ENCODE data around the gene CHN1.

CHN1 gene

DNA sequence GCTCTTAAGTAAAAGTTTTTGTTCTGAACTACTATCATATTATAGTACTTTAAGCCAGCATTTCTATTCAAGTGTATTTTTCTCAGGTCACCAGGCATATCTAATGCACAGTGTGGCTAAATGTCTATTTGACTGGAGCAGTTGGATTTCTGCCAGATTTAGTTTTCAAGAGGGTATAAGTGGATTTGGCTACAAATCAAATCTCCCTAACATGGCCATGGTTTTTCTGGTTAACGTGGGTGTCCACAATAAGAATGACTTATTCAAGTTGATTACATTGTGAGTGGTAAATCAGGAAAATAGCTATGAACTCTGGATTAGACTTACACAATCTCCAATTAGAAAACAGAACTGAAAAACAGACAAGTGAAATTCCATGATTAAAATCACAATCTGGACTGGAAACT is 5.7 kb upstream of the CHN1 start:
- no peak for FAIRE-seq
- DNase-seq (ENCODE audit: low spot score): no peak

DNA sequence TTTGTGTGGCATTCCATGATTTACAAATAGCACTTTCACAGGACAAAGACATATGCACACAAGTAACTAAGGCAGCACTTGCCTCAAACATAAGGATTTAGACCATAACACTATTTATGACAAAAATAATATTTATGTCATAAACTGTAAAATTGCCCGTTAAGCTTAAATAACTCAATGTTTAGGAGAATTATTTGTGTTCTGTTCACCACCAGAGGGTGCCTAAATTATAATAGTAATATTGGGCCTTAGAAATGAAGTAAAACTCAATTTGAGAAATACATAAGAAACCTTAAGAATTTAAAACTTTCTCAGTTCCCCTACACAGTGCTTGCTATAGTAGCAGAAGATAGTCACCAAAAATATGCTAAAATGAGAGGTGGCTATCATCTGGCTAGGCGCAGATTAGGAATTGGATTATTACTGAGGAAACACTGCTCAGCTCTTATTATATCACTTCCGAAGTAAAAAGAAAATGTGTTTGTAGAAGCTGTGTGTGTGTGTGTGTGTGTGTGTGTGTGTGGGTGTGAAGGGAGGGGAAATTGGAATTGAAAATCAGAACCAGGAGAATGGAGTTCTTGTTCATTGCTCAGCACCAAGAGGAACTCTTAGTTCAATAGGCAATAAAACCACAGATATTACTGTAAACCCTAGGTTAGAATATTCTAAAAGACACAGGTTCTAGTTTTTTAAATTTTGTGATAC is 4.9 kb upstream of the CHN1 start:
- DNase-seq (ENCODE audit: low spot score): no peak
- no peak for FAIRE-seq

DNA sequence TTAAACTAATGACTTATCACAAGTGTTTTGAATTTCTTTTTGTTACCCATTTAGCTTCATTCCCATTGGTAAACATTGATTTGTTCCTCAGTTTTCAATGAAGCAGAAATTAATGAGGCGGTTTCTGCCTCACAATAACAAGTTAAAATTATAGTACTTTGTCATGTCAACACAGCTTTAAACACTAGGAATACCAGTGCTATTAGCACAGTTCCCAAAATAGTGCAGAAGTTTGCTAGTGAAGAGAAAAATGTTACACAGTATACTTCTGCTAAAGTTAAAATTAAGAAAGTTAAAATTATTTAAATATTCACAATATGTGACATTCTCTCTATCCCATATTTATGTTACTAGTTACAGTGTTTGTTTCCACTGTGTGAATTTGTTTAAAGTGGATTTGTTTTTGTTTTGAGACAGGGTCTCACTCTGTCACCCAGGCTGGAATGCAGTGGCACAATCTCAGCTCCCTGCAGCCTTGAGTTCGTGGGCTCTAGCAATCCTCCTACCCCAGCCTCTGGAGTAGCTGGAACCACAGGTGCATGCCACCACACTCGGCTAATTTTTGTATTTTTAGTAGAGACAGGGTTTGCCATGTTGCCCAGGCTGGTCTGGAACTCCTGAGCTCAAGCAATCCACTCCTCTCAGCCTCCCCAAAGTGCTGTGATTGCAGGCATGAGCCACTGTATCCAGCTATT is 3.8 kb upstream of the CHN1 start:
- DNase-seq (ENCODE audit: low spot score) (no peak), FAIRE-seq (no peak)

DNA sequence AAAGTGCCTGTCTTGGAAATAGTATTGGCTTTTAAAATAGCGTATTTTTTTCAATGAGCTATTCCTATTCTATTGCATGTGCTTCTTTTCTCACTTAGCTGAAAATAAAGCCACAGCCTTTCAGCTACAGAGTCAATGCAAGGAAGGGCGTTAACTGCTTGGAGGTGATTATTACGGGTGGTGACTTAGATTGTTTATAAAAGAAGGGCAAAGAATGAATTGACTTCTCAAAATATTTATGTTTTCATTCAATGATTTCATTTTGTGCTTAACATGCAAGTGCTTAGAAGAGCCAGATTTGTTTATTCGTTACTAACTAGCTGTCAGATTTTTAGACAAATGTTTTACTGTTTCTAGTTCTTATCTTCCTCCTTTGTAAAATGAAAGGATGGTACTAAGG is 2.8 kb upstream of the CHN1 start:
- no peak for DNase-seq (ENCODE audit: low spot score)
- no peak for FAIRE-seq

DNA sequence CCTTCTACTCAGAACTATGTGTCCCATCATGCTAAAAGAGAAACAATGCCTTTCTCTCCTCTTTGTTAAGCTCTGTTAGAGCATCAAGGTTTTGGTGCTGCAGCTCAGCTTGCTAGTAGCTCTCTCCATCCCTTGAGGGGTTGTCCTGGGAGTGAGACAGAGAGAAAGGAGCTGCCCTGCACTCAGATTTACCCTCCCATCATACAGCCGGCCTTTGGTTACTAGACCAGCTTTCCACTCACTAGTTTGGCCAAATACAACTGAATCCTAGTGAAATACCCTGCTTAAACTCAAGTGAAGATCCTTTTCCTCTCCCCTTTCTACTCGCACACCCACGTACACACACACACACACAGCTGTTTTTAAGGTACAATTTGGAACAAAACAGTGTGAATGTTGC is 2.3 kb upstream of the CHN1 start:
- FAIRE-seq (no peak), DNase-seq (ENCODE audit: low spot score) (no peak)

DNA sequence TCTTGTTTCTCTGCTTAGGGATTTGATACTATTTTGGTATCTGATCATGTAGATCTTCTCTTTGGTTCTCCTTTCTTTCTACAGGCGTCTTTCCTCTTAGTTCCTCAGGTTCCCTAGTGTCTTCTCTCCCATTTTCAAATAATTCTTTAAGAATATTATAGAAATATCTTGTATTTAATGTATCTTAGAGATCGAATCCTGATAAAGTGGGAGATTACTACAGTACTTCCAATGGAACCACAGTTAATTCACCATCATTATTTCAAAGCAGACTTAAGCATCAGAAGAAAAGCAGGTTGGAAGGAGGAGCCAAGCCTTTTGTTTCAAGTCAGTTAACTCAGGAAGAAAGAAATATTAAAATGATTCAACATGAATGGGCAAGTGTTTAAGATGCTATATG is 1.1 kb upstream of the CHN1 start:
- FAIRE-seq (no peak), DNase-seq (ENCODE audit: low spot score) (no peak)

DNA sequence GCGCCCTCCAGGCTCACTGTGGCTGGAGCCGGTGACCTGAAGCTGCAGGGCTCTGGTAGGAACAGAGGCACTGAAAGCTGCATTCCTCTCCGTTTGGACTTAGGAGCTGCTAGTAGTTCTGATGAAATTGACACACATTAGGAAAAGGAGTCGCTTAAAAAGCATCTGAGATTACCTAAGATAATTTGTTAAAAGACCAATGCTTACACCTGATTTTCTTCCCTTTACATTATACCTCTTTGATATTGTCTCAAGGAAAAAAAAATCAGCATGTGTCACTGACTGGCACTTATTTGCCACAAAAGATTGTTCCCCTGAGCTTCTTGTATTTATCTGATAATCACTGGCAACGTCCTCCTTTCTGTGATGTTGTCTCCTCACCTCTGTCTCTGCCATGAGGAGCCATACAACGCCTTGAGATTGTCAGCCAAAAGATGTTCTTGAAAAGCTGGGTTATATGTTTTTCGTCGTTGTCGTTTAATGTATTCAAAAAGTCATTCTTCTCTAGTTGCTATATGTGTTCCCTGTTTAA is 618 bp upstream of the CHN1 start:
- FAIRE-seq: no peak
- DNase-seq (ENCODE audit: low spot score): no peak

DNA sequence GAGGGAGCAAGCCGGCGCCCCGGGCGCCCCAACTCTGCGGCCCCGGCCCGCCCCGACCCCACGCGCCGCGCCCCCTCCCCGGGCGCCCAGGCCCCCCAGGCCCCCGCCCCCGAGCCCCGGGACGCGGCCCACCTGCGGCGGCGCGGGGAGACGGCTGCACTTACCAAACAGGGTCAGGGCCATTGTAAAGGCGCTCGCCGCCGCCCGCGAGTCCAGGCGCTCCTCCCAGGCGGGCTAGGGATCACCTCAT is 526 bp downstream of the CHN1 start:
- DNase-seq (ENCODE audit: low spot score) (no peak), FAIRE-seq (no peak)

DNA sequence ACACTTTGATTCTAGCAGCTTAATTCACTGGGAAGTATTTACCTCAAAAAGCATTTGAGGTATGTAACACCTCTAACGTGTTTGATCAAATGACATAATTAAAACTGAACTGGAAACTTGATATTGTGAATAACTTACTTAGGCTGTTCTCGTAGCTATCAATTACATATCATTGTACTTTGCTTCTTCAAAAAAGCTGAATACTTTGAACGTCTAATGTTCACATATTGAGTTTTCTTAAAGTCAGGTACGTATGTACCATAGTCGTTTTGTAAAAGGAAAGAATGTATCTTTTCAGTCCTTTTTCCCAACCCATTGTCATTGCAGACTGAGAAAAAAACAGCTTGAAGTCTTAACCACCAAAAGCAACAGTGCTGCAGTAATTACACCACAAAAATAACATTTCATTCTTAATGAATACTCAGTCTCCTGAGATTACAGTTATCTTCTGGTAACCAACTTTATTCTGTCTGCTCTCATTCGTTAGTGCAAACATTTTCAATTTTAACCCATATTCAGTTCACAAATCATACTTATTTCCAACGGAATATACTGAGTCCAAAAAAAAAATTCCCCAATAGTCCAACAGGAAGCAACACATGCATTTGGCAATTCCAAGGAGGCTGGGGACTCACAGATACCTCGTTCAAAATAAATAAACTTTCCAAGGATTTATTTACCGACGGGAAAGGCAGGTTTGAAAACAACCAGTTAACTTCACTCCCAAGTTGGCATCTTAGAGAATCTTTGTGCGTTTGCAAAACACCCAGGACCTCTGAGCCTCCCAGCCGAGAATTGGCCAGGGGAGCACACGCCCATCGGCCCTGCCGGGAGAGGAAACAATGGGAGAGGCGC is 1.1 kb downstream of the CHN1 start:
- no peak for FAIRE-seq
- DNase-seq (ENCODE audit: low spot score): no peak

DNA sequence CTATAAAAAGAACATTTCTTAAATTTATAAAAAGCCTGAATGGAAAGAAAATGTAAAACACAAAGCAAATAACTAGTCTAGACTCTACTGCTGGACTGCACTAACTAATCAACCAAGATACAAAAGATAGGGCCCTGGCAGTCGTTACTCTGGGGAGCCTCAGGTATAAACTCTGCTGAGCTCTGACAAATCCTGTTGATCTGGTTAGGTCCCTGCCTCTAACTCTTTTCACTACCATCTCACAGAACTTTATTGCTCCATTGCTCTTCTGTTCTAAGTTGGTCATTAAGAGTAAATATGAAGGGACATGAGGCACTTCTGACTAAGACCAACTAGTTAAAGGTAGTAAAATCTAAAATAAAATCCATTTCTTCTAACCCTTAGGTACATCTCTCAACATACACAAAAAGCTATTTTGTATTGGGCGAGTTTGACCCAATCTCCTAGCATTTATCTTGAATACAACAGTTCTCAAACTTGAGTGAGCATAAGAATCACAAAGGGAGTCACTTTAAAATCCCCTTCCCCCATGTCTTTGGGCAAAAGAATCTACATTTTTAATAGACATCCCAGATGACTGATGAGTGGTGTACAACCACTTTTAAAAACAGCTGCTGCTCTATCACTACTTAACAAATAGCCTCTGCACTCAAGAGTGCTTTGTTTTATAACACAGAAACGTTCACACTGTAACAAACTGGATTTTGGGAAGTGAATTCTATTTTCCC is 2.5 kb downstream of the CHN1 start:
- no peak for FAIRE-seq

DNA sequence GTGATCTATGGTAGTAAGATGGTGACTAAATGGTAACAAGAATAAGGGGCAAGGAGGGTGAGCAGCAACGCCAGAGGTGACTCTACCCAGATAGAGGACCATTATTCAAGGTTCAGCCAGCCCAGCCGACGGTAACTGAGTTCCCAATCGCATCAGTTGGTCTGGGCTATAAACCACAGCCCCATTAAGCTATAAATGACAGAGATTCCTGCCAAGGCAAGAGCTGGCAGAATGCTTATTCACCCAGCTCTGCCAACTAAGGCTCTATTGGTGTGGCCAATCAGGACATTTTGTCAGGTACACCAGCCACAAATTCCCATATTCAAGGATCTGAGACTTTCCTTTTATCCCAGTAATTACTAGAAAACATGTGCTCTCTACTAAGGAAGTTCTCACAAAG is 3.6 kb downstream of the CHN1 start:
- FAIRE-seq (no peak), DNase-seq (ENCODE audit: low spot score) (no peak)

More for the DNA sequence above, 2.5 kb downstream of the CHN1 start:
- DNase-seq (ENCODE audit: low spot score): no peak

DNA sequence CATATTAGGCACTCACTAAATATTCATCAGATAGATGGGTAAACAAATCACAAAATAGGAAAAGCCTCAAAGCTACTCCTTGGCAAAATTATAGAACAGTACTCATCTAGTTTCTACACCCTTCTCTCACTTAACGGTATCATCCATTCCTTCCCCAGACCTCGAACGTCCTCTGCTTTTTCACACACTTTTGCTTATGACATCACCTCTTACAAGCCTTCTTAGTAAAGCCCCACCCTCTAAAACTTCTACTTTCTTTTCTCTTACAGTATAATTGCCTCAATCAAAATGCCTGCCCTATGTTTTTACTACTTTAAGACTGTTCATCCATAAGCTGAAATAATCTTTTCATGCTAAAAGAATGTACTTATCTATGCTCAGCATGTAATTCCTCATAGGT is 8.1 kb downstream of the CHN1 start:
- DNase-seq (ENCODE audit: low spot score): no peak
- FAIRE-seq: no peak

DNA sequence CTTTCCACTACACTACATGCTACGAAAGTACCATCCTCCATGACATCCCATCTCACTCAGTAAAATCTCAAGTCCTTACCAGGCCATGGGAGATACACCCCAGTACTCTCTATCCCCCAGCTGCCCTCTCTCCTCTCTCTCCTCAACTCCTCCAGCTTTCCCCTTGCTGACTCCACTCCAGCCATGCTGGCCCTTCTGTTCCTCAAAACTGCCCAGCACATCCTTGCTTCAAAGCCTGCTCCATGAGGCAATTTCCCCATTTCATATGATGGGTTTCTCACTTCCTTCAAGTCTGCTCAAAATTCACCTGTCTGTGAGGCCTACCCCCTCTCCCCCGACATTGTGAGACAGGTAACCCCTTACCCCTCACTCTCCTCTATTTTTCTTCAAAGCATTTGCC is 8.6 kb downstream of the CHN1 start:
- FAIRE-seq: no peak
- DNase-seq (ENCODE audit: low spot score): no peak

DNA sequence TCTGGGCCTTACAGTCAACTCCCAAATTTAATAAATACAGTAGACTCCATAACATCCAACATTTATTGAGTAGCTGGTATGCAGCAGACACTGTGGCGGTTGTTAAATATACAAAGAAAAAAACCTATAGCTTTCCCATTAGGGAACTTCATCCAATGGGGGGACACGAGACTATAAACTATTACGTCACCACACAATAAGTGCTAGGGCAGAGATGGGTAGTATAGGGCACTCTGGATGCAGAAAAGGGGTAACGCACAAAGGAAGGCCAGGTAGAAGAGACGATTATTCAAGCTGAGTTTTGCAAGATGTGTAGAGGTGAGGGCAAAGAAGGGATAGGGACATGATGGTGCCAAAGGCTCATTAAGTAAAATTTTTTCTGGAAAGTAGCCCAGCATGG is 10.8 kb downstream of the CHN1 start:
- no peak for DNase-seq (ENCODE audit: low spot score)
- FAIRE-seq: no peak

DNA sequence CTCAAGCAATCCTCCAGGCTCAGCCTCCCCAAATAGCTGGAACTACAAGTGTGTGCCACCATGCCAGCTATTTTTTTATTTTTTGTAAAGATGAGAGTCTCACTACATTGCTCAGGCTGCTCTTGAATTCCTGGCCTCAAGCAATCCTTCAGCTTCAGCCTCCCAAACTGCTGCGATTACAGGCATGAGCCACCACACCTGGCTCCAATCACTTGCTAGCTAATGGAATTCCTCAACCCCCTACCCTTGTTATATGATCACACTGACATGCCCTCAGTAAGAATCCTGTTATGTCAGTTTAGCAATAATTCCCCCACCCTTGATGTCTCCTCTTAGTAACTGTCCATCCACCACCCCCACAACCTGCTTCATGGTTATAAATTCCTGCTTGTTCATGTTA is 12.3 kb downstream of the CHN1 start:
- FAIRE-seq (no peak), DNase-seq (ENCODE audit: low spot score) (no peak)

DNA sequence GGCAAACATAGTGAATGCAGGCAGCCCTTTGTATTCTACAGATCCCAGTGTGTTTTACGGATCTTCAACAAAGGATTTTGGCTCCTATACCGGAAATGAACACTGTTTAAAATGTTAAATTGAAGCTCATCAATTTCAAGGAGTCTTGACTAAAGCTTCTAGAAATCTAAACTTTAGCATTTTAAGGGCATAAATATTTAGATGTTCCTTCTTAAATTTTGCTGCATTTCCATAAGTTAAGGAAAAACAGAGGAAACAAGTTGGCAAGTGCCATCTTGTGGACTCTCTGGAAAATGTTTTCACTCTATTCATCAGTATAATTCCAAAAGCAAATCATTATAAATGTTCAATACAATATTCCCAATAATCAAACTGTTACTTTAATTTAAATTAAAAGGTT is 19.6 kb downstream of the CHN1 start:
- no peak for DNase-seq (ENCODE audit: low spot score)
- no peak for FAIRE-seq

DNA sequence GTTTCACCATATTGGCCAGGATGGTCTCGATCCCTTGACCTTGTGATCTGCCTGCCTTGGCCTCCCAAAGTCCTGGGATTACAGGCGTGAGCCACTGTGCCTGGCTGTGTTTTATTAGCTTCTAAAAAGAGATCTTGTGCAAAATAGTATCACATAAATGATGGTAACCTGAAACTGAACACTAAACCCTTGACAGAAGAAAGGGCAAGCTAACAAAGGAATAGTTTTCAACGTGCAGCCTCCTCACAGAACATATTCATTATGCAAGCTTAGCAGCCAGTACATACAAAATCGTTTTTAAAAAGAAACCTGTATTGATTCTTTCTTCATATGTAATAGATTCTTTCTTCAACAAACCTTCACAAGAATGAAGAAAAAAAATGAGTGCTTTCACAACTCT is 20.6 kb downstream of the CHN1 start:
- FAIRE-seq (no peak), DNase-seq (ENCODE audit: low spot score) (no peak)

DNA sequence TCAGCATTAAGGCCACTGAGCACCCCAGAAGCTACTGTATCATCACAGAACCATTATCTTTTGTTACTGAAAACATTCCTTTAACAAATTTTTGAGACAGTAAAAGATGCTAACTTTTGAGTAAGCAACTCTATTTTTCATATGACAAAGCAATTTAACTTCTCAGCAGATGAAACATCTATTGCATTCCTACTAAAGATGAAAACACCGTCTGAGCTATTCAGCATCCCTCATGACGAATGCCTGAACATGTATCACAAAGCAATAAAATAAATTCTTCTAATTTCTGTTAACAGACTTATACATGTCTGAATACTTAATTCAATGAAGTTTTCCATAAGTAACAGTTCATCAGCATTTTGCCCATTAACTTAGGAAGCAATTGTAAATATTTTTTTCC is 23.9 kb downstream of the CHN1 start:
- FAIRE-seq: no peak
- no peak for DNase-seq (ENCODE audit: low spot score)

DNA sequence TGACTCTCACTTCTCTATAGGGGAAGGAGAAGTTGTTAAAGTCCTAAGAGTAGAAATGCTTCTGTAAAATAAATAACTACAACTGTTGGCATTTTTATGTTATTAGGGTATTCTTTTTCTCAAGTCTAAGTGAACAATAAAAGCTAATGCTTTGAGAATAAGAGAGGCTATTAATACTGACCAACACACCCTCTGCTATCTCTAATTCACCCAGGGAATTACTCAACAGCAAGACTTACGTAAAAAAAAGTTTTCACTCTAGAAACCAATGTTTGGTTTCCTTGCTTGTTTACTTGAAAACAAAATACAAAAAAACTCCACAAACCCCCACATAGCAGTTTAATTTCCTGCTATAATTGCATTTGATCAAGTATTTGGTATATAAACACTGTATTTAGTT is 25.2 kb downstream of the CHN1 start:
- DNase-seq (ENCODE audit: low spot score) (no peak), FAIRE-seq (no peak)

DNA sequence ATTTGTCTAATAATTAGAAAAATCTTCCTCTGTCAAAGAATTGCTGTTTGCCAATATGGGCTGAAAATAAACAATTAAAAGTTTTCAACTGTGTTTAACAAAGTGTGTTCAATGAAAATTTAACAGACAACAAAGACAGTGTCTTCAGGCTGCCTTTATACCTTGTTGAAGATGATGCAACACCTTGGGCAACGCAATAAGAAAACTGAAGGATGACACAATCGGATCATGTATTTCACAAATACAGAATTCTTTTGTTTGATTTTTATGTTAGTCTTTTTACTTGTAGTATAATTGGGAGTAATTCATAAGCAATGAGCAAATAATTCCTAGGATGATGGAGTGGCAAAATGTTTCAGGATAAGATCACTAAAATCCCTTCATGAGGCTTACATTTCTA is 27.8 kb downstream of the CHN1 start:
- no peak for DNase-seq (ENCODE audit: low spot score)
- FAIRE-seq: no peak

DNA sequence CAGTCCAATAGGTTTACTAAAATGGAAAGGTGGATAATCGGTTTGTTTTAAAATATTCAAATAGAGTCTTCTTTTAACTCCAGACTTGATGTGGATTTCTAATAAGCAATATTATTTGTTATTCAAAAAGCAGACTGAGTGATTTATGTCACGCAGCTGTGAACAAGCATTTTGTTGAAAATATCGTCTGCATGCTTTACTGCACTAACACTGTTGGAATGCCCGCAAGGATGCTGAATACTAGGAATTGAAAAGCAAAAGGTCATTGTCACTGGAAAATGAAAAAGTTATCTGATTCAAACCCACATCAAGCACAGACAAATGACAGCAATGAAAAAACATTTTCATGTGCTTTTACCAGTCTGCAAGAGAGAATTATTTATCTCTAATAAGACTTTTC is 31.1 kb downstream of the CHN1 start:
- no peak for FAIRE-seq
- DNase-seq (ENCODE audit: low spot score): no peak

DNA sequence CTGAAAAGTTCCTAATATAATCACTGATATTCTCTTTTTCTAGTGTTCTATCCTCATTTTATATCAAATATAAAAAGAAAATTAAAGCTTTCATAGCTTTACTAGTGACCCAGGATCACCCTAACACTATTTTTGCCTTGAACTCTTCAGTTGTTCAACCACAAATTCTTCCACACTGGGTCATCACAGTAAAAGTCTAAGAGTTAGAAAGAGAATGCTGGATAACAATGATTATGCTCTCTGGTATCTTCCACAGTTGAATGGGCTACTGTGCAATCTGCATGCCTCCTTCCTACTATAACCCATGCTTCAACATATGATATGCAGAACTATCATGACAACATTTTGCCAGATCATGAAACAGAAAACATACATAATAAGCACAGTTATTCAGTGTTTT is 32.3 kb downstream of the CHN1 start:
- peak; percentile 73 for FAIRE-seq
- DNase-seq (ENCODE audit: low spot score): peak; percentile 52

Measured in urothelium cell line (cell line).